ENCODE results near the gene ITSN1.

Gene ITSN1

DNA sequence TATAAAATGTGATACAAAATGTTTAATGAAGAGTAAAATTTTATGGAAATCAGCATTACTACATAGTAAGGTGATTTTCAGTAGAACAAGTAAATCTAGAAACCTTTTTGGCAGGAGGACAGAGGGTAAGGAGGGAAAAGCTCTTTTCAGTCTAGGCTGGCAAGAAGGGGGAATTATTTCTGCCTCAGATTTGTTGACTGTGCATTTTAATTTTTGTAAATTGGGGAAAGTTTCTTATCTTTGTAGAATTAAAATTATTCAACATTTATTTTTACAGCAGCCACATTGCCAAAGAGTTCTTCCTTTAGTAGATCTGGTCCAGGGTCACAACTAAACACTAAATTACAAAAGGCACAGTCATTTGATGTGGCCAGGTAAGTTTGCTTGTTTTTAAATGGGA, 109.2 kb downstream of the ITSN1 start:
- TF ChIP-seq, protein P1, sequence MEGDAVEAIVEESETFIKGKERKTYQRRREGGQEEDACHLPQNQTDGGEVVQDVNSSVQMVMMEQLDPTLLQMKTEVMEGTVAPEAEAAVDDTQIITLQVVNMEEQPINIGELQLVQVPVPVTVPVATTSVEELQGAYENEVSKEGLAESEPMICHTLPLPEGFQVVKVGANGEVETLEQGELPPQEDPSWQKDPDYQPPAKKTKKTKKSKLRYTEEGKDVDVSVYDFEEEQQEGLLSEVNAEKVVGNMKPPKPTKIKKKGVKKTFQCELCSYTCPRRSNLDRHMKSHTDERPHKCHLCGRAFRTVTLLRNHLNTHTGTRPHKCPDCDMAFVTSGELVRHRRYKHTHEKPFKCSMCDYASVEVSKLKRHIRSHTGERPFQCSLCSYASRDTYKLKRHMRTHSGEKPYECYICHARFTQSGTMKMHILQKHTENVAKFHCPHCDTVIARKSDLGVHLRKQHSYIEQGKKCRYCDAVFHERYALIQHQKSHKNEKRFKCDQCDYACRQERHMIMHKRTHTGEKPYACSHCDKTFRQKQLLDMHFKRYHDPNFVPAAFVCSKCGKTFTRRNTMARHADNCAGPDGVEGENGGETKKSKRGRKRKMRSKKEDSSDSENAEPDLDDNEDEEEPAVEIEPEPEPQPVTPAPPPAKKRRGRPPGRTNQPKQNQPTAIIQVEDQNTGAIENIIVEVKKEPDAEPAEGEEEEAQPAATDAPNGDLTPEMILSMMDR (IDR thresholded peaks at IDR 0.05; ENCODE audit: unreplicated experiment in 3 of 3), result no peak
- peak overlapping the region; percentile 59 to 71 (median 60) for H3K27ac Mint-ChIP-seq
- no peak overlapping the region for H3K4me3 Mint-ChIP-seq
- H3K9me3 Mint-ChIP-seq, result peaks cover 11% of the 10 kb centered on the region
- no peaks in the 10 kb centered on the region for H3K27me3 Mint-ChIP-seq (ENCODE audit: low read depth)
- H3K36me3 Mint-ChIP-seq (ENCODE audit: low read depth), result peaks cover 44% of the 10 kb centered on the region
- peaks cover 18% of the 10 kb centered on the region for H3K4me1 Mint-ChIP-seq

DNA sequence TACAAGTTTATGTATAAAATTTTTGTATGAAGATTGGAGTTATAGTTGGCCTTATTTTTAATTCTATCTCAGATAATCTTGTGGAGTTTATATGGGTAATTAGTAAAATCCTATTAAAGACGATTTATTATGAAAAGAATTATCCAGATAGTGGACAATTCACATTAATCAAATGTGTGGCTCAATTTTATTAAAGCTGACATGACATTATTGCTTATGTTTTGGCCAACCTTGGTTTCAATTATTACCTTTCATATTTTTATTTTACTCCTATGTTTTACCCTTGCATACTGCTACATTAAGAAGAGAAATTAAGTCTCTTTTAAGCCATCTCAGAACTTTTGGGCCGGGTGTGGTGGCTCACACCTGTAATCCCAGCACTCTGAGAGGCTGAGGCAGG, 110.0 kb downstream of the ITSN1 start:
- TF ChIP-seq, protein P1 (IDR thresholded peaks at IDR 0.05; ENCODE audit: unreplicated experiment in 3 of 3), result no peak
- Mint-ChIP-seq H3K27me3 (ENCODE audit: low read depth) (no peaks in the 10 kb centered on the region), H3K36me3 (ENCODE audit: low read depth) (peaks cover 37% of the 10 kb centered on the region)

DNA sequence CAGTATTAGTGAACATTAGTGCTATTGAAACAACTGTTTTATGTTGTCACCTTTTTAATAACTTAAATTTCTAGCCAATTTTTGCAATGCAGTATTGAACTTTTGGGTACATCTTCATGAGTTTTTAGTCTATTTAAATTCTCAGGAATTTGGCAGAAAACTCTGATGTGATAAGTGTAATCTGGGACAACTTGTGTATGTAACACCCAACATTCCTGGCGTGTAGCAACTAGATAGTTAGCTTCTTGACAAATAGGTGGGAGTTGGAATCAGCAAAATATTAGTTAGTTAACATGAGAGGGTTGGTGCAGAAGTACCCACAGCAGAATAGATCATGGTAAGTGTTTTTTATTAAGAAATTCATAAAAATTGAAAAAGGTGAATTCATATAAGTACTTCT, 111.6 kb downstream of the ITSN1 start:
- peaks cover 27% of the 10 kb centered on the region for H3K36me3 Mint-ChIP-seq (ENCODE audit: low read depth)
- H3K27me3 Mint-ChIP-seq (ENCODE audit: low read depth), result no peaks in the 10 kb centered on the region
- no peak overlapping the region for H3K27ac Mint-ChIP-seq
- H3K9me3 Mint-ChIP-seq, result no peaks in the 10 kb centered on the region
- TF ChIP-seq, protein P1 (IDR thresholded peaks at IDR 0.05; ENCODE audit: unreplicated experiment in 3 of 3), result no peak
- peaks cover 18% of the 10 kb centered on the region for H3K4me1 Mint-ChIP-seq
- H3K4me3 Mint-ChIP-seq, result no peak overlapping the region

More for the DNA sequence above, 110.0 kb downstream of the ITSN1 start:
- Mint-ChIP-seq H3K4me1 (peaks cover 18% of the 10 kb centered on the region), H3K27ac (no peak overlapping the region), H3K4me3 (no peak overlapping the region), H3K9me3 (peaks cover 5% of the 10 kb centered on the region)

DNA sequence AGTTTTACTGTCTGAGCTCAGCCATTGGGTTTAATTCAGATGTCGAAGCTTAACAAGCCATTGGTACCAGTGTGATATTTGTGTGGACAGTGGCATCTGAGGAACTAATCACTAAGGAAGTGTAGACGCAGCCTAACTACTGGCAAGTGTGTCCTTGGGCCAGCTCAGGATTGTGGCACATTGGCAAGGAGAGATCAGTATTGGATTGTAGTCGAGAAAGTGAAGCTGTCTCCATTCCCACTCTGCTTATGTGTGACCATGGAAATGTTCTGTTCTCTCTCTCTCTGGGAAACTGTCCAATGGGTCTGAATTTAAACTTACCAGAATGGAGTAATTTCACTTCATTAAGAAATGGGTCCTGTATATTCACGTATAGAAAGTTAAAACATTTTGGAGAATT, 112.2 kb downstream of the ITSN1 start:
- Mint-ChIP-seq H3K4me3 (no peak overlapping the region), H3K4me1 (peaks cover 18% of the 10 kb centered on the region), H3K36me3 (ENCODE audit: low read depth) (peaks cover 27% of the 10 kb centered on the region), H3K27ac (no peak overlapping the region), H3K27me3 (ENCODE audit: low read depth) (no peaks in the 10 kb centered on the region), H3K9me3 (no peaks in the 10 kb centered on the region)
- TF ChIP-seq, protein P1 (IDR thresholded peaks at IDR 0.05; ENCODE audit: unreplicated experiment in 3 of 3), result no peak

DNA sequence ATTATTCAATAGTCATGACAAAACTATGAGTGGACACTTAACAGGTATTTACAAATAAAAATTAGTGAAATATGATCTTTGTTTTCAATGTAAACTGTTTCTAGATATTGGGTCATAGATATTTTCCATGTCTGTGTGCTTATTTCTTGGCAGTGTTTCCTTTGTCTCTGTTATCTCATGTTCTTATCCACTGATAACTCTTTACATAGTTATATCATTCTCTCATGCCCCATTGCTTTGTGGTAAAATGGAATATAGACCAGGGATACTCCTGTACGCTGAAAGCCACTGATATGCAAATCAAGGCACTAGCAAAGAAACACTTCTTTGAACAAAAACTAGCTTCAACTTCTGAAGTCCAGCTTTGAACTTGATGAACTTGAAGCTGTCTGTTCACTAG, 113.1 kb downstream of the ITSN1 start:
- Mint-ChIP-seq H3K9me3 (no peaks in the 10 kb centered on the region), H3K4me1 (peaks cover 12% of the 10 kb centered on the region), H3K27ac (no peak overlapping the region), H3K27me3 (ENCODE audit: low read depth) (no peaks in the 10 kb centered on the region), H3K4me3 (no peak overlapping the region), H3K36me3 (ENCODE audit: low read depth) (peaks cover 20% of the 10 kb centered on the region)
- TF ChIP-seq, protein P1 (IDR thresholded peaks at IDR 0.05; ENCODE audit: unreplicated experiment in 3 of 3), result no peak

DNA sequence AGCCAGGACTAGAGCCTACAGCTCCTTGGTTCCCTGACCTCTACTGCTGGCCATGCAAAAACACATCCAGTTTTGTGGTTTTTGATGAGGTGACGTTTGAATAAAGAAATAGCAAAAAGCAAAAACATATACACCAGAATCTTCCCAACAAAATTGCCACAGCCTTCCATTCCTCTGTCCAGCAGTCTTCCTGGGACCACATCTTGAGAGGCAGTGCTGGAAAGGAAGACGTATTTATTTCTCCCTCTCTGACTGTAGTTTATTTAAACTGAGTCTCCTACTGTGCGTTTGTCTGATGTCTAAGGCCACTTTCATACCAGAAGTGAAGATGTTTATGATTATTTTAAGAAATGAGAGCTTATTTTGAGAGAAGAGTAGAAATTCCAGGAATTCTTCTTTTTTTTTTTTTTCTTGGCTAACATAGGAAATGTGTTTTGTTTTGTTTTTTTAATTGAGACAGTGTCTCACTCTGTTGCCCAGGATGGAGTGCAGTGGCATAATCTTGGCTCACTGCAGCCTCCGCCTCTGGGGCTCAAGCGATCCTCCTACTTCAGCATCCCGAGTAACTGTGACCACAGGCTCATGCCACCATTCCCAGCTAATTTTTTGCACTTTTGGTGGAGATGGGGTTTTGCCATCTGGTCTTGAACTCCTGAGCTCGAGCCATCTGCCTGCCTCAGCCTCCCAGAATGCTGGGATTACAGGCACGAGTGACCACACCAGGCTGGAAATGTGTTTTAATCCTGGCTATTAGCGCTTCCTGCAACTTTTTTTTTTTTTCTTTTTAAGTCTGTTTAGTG, 118.5 kb downstream of the ITSN1 start:
- H3K4me3 Mint-ChIP-seq, result peak overlapping the region in 1 of 3 experiments; percentile 35
- no peaks in the 10 kb centered on the region for H3K9me3 Mint-ChIP-seq
- H3K27ac Mint-ChIP-seq, result peak overlapping the region; percentile 59 to 96 (median 81)
- H3K36me3 Mint-ChIP-seq (ENCODE audit: low read depth), result peaks cover 19% of the 10 kb centered on the region
- H3K4me1 Mint-ChIP-seq, result peaks cover 15% of the 10 kb centered on the region
- H3K27me3 Mint-ChIP-seq (ENCODE audit: low read depth), result no peaks in the 10 kb centered on the region
- TF ChIP-seq, protein P1 (IDR thresholded peaks at IDR 0.05; ENCODE audit: unreplicated experiment in 3 of 3), result no peak
